ENCODE measurements around the gene TMSB4Y.

Gene TMSB4Y

DNA sequence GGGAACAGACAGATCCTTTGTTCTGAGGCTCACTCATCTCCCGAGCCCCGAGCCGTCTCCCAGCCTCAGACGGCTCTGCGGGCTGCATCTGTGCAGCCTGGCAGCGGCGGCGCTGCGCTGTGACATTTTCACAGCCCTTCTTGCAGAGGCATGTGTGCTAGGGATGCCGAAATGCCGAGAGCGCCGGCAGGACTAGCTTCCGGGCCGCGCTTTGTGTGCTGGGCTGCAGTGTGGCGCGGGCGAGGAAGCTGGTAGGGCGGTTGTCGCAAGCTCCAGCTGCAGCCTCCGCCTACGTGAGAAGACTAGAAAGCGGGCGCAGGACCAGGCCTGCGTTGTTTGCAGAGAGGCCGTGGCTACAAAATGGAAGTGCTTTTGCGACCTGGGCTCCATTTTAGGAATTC, at the start of gene TMSB4Y:
Gene TMSB4Y, plus strand, starts transcription at position 332 of the 401 bp plus-strand sequence.
- peak; percentile 30 to 51 (median 47) for DNase-seq (ENCODE audit: low read depth in 3 of 3)

DNA sequence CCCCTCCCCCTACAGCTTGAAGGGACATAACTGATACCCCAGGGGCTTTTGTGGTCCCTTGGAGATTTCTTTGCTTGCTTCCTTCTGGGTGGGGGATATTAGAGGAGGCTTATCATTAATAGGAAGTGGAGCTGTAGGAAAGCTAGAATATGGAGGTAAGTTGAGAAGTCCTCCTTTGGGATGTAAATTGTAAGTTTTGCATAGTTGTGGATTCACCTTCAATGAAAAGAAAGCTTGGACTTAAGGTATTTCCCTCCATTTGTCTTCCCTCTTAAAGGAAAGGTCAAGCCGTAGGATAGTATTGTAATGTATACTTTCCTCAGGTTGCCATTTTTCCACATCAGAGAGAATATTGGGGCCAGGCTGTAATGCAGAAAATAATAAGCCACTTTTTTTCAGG, 39.5 kb upstream of the TMSB4Y start:
- DNase-seq (ENCODE audit: low read depth in 3 of 3): no peak

DNA sequence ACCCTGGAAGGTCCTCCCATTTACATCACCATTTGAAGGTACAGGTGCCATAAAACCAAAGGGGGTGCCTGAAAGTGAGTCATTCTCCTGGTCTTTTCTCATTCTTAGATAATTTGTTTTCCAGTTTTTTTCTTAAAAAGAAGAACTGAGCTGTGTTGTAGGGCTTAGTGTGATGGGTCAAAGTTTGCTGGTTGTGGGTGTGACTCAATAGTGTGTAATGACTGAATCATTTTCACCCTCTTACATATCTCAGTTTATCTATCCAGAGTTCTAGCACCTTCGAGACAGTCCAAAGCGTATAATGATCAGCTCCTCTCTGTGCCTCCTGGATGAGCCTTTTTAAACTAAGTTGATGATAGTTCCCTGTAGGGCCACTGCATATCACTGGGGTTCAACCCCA, 32.6 kb upstream of the TMSB4Y start:
- DNase-seq (ENCODE audit: low read depth in 3 of 3): no peak

DNA sequence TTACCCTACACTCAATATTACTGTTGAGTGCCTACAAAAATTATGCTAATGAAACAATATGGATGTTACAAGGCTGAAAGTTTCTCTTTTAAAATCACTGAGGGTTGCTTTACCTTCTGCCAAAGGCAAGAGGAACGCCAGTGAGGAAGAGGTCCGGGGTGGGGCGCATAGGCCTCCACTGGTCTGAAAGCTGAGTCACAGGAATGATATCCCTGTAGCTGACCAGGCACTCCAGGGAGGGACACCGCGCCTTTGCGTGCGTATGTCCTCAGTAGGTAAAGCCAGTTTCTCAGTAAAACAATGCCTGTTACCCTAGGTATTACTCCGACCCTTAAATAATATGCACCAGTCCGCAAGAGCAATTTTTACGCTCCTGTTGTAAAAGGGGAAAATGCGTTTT, 1.4 kb upstream of the TMSB4Y start:
- DNase-seq (ENCODE audit: low read depth in 3 of 3): no peak

DNA sequence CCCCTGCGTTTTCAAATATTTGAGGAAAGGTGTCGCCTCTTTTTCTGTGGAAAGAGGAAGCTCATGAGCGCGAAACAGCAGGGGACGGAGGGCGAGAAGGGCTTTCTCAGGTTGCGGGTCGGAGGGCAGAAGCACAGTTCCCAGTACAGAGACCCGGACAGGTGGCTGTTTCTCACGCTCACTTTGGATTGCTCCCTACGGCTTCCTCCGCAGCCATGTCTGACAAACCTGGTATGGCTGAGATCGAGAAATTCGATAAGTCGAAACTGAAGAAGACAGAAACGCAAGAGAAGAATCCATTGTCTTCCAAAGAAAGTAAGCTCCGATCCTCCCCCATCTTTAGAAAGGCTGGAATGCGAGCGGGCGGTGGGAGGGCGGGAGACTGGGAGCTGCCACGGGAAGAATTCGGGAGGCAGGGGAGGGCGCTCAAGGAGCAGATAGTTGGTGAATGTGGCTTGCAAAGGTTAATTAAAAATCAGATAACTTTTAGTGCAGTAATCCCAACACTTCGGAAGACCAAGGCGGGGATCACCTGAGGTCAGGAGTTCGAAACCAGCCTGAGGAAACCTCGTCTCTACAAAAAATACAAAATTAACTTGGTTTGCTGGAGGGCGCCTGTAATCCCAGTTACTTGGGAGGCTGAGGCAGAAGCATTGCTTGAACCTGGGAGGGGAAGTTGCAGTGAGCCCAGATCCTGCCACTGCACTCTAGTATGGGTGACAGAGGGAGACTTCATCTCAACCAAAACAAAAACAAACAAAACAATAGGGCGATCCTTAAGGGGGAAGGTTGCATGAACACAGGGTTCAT, 627 bp downstream of the TMSB4Y start:
- DNase-seq (ENCODE audit: low read depth in 3 of 3): no peak

DNA sequence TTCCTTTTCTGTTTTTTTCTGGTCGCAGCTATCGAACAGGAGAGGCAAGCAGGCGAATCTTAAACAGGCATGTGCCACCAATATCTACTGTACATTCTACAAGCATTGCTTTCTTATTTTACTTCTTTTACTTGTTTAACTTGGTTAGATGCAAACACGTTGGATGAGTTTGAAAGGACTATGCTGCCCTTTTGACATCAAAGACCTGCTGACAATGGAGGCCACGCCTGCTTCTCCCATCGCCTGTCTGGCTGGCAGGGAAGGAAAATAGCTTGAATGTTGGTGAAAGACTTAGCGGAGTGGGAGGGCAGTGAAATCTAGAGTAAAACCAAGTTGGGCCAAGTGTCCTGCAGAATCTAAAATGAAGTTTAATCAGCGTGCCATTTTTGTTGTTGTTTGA, 1.5 kb downstream of the TMSB4Y start:
- no peak for DNase-seq (ENCODE audit: low read depth in 3 of 3)

DNA sequence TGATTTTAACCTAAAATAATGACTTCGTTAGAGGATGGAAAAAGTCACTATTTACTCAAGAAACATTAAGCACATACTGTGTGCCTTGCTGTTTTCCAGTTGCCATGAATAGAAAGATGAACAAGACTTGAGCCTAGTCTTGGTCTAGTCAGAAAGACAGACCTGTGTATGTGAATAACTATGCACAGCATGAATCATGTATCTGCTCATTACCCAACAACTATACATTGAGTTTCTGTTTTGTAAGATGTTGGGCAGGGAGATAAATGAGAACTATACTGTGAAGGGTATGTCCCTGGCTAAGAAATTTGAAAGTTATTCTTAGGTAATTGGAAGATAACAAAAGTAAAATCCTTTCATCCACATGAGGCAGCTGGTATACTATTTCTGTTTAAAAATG, 4.3 kb downstream of the TMSB4Y start:
- no peak for DNase-seq (ENCODE audit: low read depth in 3 of 3)

DNA sequence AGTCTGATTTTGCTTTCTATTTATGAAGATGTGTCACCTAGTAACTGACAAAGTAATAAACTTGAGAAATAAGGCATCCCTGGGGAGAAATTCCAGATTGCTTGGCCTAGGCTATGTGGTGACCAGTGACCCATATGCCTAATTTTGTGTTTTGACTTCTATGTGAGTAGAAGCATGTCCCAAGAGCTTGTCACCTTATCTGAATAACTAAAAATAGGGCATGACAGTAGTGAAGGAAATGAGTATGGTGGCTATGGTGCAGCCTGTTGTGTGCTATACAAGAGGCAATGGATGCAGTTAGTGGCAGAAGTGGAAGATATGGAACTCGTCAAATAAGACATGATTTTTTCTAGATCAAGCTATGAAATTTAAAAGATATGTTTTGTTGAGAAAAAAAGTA, 15.3 kb downstream of the TMSB4Y start:
- DNase-seq (ENCODE audit: low read depth in 3 of 3): no peak

DNA sequence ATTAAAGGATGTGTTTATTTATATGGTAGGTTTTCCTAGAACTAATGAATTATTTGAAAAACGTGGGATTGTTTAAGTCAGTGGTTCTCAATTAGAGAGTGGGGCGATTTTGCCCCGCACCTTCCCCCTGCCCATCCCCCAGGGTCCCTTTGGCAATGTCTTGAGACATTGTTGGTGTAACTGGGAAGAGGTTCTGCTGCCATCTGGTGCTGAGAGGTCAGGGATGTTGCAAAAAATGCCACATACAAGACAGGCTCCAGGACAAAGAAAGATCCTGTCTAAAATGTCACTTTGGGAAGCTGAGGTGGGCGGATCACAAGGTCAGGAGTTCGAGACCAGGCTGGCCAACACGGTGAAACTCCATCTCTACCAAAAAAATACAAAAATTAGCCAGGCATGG, 25.8 kb downstream of the TMSB4Y start:
- DNase-seq (ENCODE audit: low read depth in 3 of 3): no peak

DNA sequence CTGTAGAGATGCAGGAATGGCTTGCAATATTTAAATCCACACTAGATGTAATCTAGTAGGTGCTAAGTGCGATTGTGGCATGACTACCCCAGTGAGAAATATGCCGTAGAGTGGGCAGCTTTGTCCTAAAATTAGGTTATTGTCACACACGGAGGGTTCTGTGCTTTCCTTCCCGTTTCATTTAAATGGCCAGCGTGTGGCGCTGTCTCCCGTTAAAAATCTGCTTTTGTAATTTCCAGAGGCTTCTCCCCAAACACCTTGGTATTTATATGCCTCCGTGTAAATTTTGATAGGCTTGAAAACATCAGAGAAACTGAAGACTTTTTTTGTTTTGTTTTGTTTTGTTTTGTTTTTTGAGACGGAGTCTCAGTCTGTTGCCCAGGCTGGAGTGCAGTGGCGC, 34.9 kb downstream of the TMSB4Y start:
- DNase-seq (ENCODE audit: low read depth in 3 of 3): no peak

DNA sequence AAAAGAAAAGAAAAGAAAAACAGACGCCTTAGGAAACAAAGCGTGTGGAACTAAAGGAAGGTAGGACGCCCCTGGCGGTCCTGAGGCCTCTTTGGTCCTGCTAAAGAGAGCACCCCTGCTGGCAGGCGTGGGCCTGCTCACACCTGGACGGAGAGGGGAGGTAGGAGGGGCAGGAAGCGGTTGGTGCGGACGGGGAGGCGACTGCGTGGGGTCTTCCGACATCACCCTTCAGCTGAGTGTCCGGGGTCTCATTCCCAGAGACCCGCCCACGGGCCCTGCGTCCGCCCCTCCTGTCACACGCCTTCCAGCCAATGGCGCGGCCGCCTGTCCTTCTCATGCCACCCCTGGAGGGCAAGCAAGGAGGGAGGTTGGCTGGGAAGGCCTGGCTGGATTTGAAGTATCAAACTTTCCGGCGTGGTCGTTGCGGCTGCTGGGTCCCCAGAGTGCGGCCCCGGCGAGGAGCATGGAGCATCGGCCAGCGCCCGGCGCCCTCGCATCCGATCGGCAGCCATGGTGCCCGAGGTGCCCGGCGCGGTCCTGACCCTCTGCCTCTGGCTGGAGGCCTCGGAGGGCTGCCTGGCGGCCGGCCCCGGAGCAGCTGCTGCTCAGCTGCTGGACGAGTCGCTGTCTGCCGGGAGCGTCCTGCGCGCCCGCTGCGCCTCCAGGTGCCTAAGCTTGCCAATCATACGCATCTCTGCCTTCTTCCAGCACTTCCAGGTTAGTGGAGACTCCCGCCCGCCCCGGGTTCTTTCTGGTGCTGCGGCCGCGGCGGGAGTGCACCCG, 47.8 kb downstream of the TMSB4Y start:
- DNase-seq (ENCODE audit: low read depth in 3 of 3): no peak

DNA sequence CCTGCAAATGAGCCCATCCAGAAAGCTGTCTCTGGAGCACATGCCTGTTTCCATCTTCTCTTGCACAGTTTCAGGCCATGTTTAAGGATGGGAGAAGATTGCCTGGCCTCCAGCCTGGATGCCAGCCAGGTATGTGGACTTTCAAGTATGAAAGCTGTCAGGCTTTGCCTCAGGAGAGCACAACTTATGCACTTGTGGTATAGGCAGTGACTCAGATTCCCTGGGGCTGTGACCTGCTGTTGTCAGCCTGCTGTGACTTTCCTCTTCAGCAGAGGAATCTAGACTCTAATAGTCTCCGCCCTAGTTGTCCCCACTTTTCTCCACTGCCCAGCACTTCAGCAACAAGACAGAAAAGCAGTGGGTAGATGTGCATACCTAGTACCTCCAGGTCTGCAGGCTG, 51.0 kb downstream of the TMSB4Y start:
- DNase-seq (ENCODE audit: low read depth in 3 of 3): no peak

Measured in stimulated activated CD4-positive, alpha-beta T cell treated with anti-CD3 and anti-CD28 coated beads, TNF-alpha, amount 100 ng/mL, for 4 hours (primary cell).